ENCODE measurements around the gene COL23A1. TPM values are rescaled to one million over a fixed set of nuclear protein-coding genes. Genes with fewer than 3 reads are reported as not detected.

COL23A1 gene
- total and polyA plus RNA-seq, 2 donors (not counting 1 experiment from before 2014, with no cell fraction given) = not detected

DNA sequence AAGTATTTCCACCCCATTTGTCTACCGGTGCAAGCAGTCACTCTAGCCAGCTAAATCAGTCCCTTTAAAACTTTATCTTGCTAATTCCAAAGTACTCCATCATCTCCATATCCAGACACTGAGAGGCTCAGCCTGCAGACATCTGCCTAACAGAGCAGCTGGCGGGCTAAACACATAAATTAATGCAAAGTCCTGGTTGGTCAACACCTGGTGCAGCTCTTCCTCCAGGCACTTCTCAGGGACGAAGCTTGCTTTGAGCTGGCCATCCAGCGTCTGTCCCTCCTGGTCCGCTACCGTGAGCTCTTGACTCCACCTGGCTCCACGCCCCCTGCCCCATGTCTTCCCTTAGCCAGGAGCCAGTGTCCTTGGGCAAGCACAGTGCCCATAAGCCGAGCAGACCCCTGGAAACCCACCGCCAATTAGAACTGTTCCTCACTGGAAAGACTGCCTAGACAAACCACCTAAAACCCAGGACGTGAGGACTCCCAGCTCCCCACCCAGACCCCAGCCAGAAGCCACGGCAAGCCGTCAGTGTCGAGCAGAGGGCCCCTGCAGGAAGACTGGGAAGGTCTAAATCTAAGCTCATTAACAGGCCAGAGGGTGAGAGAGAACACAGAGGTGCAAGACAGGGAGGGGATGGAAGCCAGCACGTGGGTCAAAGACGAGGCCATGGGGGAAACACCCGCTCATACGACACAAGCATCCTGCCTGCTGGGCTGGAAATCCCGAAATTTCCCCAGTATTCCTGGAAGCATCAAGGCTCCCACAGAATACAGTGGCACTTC lies 120.0 kb downstream of the COL23A1 start:
- Histone ChIP-seq H3K9me3 (ENCODE audit: control insufficient read depth, insufficient read depth, low read depth, low read length) (no peaks in the 10 kb centered on the region), H3K4me3 (replicated peaks in 1 of 4; ENCODE audit: control extremely low read depth in 1 of 4, insufficient read depth in 1 of 4, low read depth in 3 of 4, low read length in 4 of 4) (no peak overlapping the region), H3K27ac (ENCODE audit: insufficient read depth, low read length) (no peak overlapping the region), H3K36me3 (ENCODE audit: control insufficient read depth, insufficient read depth, low read length) (no peaks in the 10 kb centered on the region), H3K27me3 (ENCODE audit: control insufficient read depth, insufficient read depth, low read length) (no peaks in the 10 kb centered on the region), H2AFZ (ENCODE audit: low read length) (no peak overlapping the region), H4K20me1 (ENCODE audit: control insufficient read depth, extremely low read depth, insufficient read depth, low read length) (no peaks in the 10 kb centered on the region), H3K4me1 (ENCODE audit: control insufficient read depth, extremely low read depth, insufficient read depth, low read length) (peaks cover 11% of the 10 kb centered on the region), H3K4me2 (ENCODE audit: extremely low read depth, insufficient read depth, low read length) (no peak overlapping the region), H3K9ac (ENCODE audit: insufficient read depth, low read length) (no peak overlapping the region), H3K79me2 (ENCODE audit: control insufficient read depth, insufficient read depth, low read length) (no peaks in the 10 kb centered on the region)
- DNase-seq (ENCODE audit: low read depth in 2 of 2) = no peak
- TF ChIP-seq, protein P1, sequence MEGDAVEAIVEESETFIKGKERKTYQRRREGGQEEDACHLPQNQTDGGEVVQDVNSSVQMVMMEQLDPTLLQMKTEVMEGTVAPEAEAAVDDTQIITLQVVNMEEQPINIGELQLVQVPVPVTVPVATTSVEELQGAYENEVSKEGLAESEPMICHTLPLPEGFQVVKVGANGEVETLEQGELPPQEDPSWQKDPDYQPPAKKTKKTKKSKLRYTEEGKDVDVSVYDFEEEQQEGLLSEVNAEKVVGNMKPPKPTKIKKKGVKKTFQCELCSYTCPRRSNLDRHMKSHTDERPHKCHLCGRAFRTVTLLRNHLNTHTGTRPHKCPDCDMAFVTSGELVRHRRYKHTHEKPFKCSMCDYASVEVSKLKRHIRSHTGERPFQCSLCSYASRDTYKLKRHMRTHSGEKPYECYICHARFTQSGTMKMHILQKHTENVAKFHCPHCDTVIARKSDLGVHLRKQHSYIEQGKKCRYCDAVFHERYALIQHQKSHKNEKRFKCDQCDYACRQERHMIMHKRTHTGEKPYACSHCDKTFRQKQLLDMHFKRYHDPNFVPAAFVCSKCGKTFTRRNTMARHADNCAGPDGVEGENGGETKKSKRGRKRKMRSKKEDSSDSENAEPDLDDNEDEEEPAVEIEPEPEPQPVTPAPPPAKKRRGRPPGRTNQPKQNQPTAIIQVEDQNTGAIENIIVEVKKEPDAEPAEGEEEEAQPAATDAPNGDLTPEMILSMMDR (conservative IDR thresholded peaks at IDR 0.05 in 1 of 2, IDR thresholded peaks at IDR 0.05 in 1 of 2; ENCODE audit: low read depth in 1 of 2, low read length in 2 of 2) = no peak
- no peak for TF ChIP-seq EZH2 (IDR thresholded peaks at IDR 0.05; ENCODE audit: low read length, missing control alignments)

DNA sequence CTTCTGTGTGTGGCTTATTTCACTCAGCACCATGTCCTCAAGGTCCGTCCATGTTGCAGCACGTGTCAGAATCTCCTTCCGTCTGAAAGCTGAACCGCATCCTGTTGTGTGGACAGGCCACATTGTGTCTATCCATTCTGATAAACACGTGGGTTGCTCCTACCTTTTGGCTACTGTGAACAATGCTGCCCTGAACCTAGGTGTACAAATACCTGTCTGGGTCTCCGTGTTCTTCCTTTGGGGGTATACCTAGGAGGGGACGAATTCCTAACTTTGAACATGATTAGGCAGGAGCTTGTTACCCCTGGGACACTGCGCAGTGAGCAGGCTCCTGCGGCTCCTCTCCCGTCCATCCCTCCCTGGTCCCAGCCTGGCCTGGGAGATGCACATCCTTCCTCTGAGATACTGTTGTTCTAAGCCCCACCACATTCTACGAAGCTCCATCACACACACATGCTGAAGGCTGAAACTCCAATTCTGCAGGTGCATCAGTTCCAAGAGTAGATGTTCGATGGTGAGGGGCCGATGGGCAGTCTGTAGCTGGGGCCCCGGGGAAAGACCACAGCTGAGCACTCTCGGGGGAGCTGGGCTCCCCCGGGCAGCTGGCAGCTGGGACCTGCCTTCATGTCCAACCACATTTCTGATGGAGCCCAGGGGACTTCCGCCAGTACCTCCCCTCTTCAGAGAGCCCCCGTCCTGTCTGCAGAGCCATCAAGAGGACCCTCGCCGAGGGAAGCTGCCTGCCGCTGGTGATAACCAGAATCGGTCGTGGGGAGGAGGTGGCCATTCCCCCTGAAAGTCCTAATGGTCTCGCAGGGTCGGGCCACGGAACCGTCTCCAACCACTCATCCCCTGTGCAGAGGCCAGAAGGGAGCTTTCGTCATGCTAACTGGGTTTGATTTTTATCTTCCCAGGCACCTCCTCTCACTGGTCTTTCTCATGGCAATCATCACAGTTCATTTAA lies 120.9 kb downstream of the COL23A1 start:
- H3K79me2 ChIP-seq (ENCODE audit: control insufficient read depth, insufficient read depth, low read length) = no peaks in the 10 kb centered on the region
- no peak overlapping the region for H3K4me2 ChIP-seq (ENCODE audit: extremely low read depth, insufficient read depth, low read length)
- H3K36me3 ChIP-seq (ENCODE audit: control insufficient read depth, insufficient read depth, low read length) = no peaks in the 10 kb centered on the region
- no peak for DNase-seq (ENCODE audit: low read depth in 2 of 2)
- peaks cover 11% of the 10 kb centered on the region for H3K4me1 ChIP-seq (ENCODE audit: control insufficient read depth, extremely low read depth, insufficient read depth, low read length)
- no peak for TF ChIP-seq EZH2 (IDR thresholded peaks at IDR 0.05; ENCODE audit: low read length, missing control alignments)
- TF ChIP-seq, protein P1 (conservative IDR thresholded peaks at IDR 0.05 in 1 of 2, IDR thresholded peaks at IDR 0.05 in 1 of 2; ENCODE audit: low read depth in 1 of 2, low read length in 2 of 2) = no peak
- no peak overlapping the region for H3K9ac ChIP-seq (ENCODE audit: insufficient read depth, low read length)
- no peak overlapping the region for H3K27ac ChIP-seq (ENCODE audit: insufficient read depth, low read length)
- no peaks in the 10 kb centered on the region for H3K9me3 ChIP-seq (ENCODE audit: control insufficient read depth, insufficient read depth, low read depth, low read length)
- H3K27me3 ChIP-seq (ENCODE audit: control insufficient read depth, insufficient read depth, low read length) = no peaks in the 10 kb centered on the region
- no peak overlapping the region for H3K4me3 ChIP-seq (replicated peaks in 1 of 4; ENCODE audit: control extremely low read depth in 1 of 4, insufficient read depth in 1 of 4, low read depth in 3 of 4, low read length in 4 of 4)
- no peaks in the 10 kb centered on the region for H4K20me1 ChIP-seq (ENCODE audit: control insufficient read depth, extremely low read depth, insufficient read depth, low read length)
- H2AFZ ChIP-seq (ENCODE audit: low read length) = no peak overlapping the region

DNA sequence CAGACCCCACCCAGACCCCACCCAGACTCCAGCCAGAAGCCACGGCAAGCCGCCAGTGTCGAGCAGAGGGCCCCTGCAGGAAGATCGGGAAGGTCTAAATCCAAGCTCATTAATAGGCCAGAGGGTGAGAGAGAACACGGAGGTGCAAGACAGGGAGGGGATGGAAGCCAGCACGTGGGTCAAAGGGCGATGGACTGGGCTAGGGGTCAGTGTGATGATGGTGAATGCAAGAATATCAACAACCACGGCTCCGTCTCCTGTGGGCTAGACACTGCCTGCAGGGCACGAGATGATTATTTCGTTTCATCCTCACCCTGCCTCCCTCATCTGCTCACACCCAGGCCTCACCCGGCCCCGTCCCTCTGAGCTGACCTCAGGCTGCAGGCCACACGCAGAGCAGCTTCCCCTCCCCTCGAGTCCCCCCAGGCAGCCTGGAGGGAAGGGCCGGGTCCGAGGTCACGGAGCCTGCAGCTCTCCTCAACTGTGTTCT lies 122.0 kb downstream of the COL23A1 start:
- no peak for TF ChIP-seq EZH2 (IDR thresholded peaks at IDR 0.05; ENCODE audit: low read length, missing control alignments)
- TF ChIP-seq, protein P1 (conservative IDR thresholded peaks at IDR 0.05 in 1 of 2, IDR thresholded peaks at IDR 0.05 in 1 of 2; ENCODE audit: low read depth in 1 of 2, low read length in 2 of 2) = no peak
- Histone ChIP-seq H3K27me3 (ENCODE audit: control insufficient read depth, insufficient read depth, low read length) (no peaks in the 10 kb centered on the region), H3K9me3 (ENCODE audit: control insufficient read depth, insufficient read depth, low read depth, low read length) (no peaks in the 10 kb centered on the region), H3K79me2 (ENCODE audit: control insufficient read depth, insufficient read depth, low read length) (no peaks in the 10 kb centered on the region), H2AFZ (ENCODE audit: low read length) (peak overlapping the region; percentile 74), H4K20me1 (ENCODE audit: control insufficient read depth, extremely low read depth, insufficient read depth, low read length) (no peaks in the 10 kb centered on the region), H3K4me2 (ENCODE audit: extremely low read depth, insufficient read depth, low read length) (peak overlapping the region; percentile 81), H3K4me3 (replicated peaks in 1 of 4; ENCODE audit: control extremely low read depth in 1 of 4, insufficient read depth in 1 of 4, low read depth in 3 of 4, low read length in 4 of 4) (peak overlapping the region in 2 of 4 experiments; percentile 15 to 29), H3K9ac (ENCODE audit: insufficient read depth, low read length) (no peak overlapping the region), H3K4me1 (ENCODE audit: control insufficient read depth, extremely low read depth, insufficient read depth, low read length) (peaks cover 11% of the 10 kb centered on the region), H3K27ac (ENCODE audit: insufficient read depth, low read length) (peak overlapping the region; percentile 64), H3K36me3 (ENCODE audit: control insufficient read depth, insufficient read depth, low read length) (no peaks in the 10 kb centered on the region)
- no peak for DNase-seq (ENCODE audit: low read depth in 2 of 2)

Data from fibroblast of lung (primary cell).